Measurements from ENCODE around the gene CLEC10A.

DNA sequence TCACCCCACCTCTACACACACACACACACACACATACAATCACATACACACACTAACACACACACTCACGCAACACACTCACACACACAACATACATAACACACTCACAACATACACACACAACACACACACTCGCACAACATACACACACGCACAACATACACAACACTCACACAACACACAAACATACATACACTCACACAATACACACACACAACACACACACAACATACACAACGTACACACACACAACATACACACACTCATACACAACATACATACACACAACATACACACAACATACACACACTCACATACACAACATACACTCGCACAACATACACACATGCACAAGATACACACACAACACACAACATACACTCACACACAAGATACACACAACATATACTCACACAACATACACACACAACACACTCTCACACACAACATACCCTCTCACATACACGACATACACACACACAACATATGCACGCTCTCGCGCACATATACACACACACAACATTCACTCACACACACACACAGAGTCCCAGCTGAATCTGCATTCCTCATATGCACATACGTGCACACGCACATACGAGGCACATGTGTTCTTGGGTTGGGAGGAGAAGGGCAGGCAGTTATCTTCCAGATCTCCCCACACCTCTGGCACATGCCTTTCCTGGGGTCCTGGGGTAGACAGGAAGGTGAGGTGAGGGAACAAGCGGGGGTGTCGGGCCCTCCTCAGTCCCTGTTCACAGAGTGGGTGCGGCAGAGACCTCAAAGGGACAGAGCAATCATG, 33.4 kb upstream of the CLEC10A start:
- TF ChIP-seq CTCF (IDR thresholded peaks at IDR 0.05) (no peak), POLR2A (IDR thresholded peaks at IDR 0.05) (no peak)

All from thyroid gland (tissue), 4 donors.